ENCODE data around the gene TMEM187. TPM values are rescaled to one million over a fixed set of nuclear protein-coding genes. Genes with fewer than 3 reads are reported as not detected.

Gene TMEM187
- total and polyA plus RNA-seq, 3 experiments from 2014 or later = 3.3 to 17.2 (median 3.5) TPM

- peak overlapping the region in 7 of 8 donors; percentile 17 to 97 (median 72) for H3K27ac Mint-ChIP-seq
- no peak for DNase-seq
- H3K9me3 Mint-ChIP-seq = no peaks in the 10 kb centered on the region
- peaks cover 0 to 28% (median 0%) of the 10 kb centered on the region in 3 donors for H3K36me3 Mint-ChIP-seq
- Histone ChIP-seq H3K27me3 (ENCODE audit: insufficient read depth, low read length, poor library complexity, severe bottlenecking) (no peaks in the 10 kb centered on the region), H3K4me3 (ENCODE audit: low read length) (no peak overlapping the region), H3K4me1 (ENCODE audit: insufficient read depth, low read length) (peaks cover 8% of the 10 kb centered on the region), H3K27ac (ENCODE audit: low read depth, low read length) (no peak overlapping the region), H3K36me3 (ENCODE audit: insufficient read depth, low read length) (no peaks in the 10 kb centered on the region), H3K9me3 (ENCODE audit: low read length) (no peaks in the 10 kb centered on the region)
- H3K27me3 Mint-ChIP-seq = peaks cover 0 to 6% of the 10 kb centered on the region in 2 donors
- no peak overlapping the region for H3K4me3 Mint-ChIP-seq
- H3K4me1 Mint-ChIP-seq = peaks cover 10 to 17% (median 11%) of the 10 kb centered on the region in 3 donors
- CTCF ChIA-PET = interaction anchor here (1.4 kb wide), 1 partner anchor 20 kb away, joined by 4 read pairs; no protein-coding TSS in a partner anchor
- POLR2A ChIA-PET = interaction anchor here (1.1 kb wide), 1 partner anchor 49 kb away, joined by 3 read pairs; the partner anchor contains the start of gene TMEM187
These were observed 48.6 kb downstream of the TMEM187 start for GRCh38 chrX:154021131-154021611.

- Histone ChIP-seq H3K4me3 (ENCODE audit: low read length) (no peak overlapping the region), H3K27me3 (ENCODE audit: insufficient read depth, low read length, poor library complexity, severe bottlenecking) (no peaks in the 10 kb centered on the region), H3K27ac (ENCODE audit: low read depth, low read length) (no peak overlapping the region), H3K4me1 (ENCODE audit: insufficient read depth, low read length) (peaks cover 8% of the 10 kb centered on the region), H3K36me3 (ENCODE audit: insufficient read depth, low read length) (no peaks in the 10 kb centered on the region), H3K9me3 (ENCODE audit: low read length) (no peaks in the 10 kb centered on the region)
- H3K27ac Mint-ChIP-seq = peak overlapping the region in 4 of 8 donors; percentile 29 to 78 (median 69)
- peak overlapping the region in 2 of 7 donors; percentile 40 to 56 for H3K4me3 Mint-ChIP-seq
- no peaks in the 10 kb centered on the region for H3K9me3 Mint-ChIP-seq
- ChIA-PET POLR2A (interaction anchor here (0.6 kb wide), 1 partner anchor 24 kb away, joined by 7 read pairs; no protein-coding TSS in a partner anchor), CTCF (interaction anchor here (1.1 kb wide), 1 partner anchor 8 kb away, joined by 3 read pairs; no protein-coding TSS in a partner anchor)
- no peak for DNase-seq
- H3K4me1 Mint-ChIP-seq = peaks cover 10 to 17% (median 11%) of the 10 kb centered on the region in 3 donors
- H3K27me3 Mint-ChIP-seq = peaks cover 0 to 6% of the 10 kb centered on the region in 2 donors
- H3K36me3 Mint-ChIP-seq = peaks cover 0 to 24% (median 0%) of the 10 kb centered on the region in 3 donors
These were observed 49.6 kb downstream of the TMEM187 start for GRCh38 chrX:154022108-154022507.

- CTCF ChIA-PET = interaction anchor here (0.9 kb wide), 1 partner anchor 9 kb away, joined by 3 read pairs; no protein-coding TSS in a partner anchor
These were observed 50.9 kb downstream of the TMEM187 start for GRCh38 chrX:154023276-154024000.

GRCh38 chrX:154024271-154024670 is 51.7 kb downstream of the TMEM187 start:
- POLR2A ChIA-PET = no interaction called here

More at GRCh38 chrX:154023276-154024000, 50.9 kb downstream of the TMEM187 start:
- H3K36me3 ChIP-seq (ENCODE audit: insufficient read depth, low read length) = no peaks in the 10 kb centered on the region
- H3K9me3 ChIP-seq (ENCODE audit: low read length) = no peaks in the 10 kb centered on the region
- DNase-seq = no peak
- peaks cover 0 to 29% (median 4%) of the 10 kb centered on the region in 3 donors for H3K36me3 Mint-ChIP-seq
- peak overlapping the region in 6 of 8 donors; percentile 17 to 95 (median 58) for H3K27ac Mint-ChIP-seq
- POLR2A ChIA-PET = no interaction called here
- no peak overlapping the region for H3K4me3 ChIP-seq (ENCODE audit: low read length)
- no peaks in the 10 kb centered on the region for H3K27me3 ChIP-seq (ENCODE audit: insufficient read depth, low read length, poor library complexity, severe bottlenecking)
- H3K4me1 ChIP-seq (ENCODE audit: insufficient read depth, low read length) = peaks cover 8% of the 10 kb centered on the region
- H3K27ac ChIP-seq (ENCODE audit: low read depth, low read length) = no peak overlapping the region
- peak overlapping the region in 1 of 7 donors; percentile 74 for H3K4me3 Mint-ChIP-seq
- H3K27me3 Mint-ChIP-seq = peaks cover 0 to 9% of the 10 kb centered on the region in 2 donors
- no peaks in the 10 kb centered on the region for H3K9me3 Mint-ChIP-seq
- peaks cover 10 to 20% (median 16%) of the 10 kb centered on the region in 3 donors for H3K4me1 Mint-ChIP-seq

DNA sequence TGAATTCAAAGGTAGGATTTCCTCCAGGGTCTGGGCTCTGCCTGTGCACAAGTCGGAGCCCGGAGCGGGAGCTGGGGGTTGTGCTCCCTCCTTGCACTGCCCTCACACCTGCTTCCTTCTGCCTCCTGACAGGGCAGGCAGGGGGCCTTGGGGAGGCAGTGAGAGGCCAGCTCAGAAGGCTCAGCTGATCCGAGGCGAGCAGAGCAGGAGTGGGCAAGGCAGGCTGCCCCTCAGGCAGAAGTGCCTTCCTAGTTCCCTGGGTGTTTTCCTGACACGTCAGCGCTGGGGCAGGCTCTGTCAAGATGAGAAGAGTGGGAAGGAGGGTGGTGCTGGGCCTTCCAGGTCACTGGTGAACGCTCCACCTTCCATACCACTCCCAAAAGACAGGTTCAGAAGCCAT is 52.7 kb downstream of the TMEM187 start:
- ChIA-PET CTCF (no interaction called here), POLR2A (no interaction called here)
- no peak for DNase-seq
- Mint-ChIP-seq H3K27ac (peak overlapping the region in 1 of 8 donors; percentile 84), H3K27me3 (peaks cover 0 to 12% of the 10 kb centered on the region in 2 donors), H3K4me1 (peaks cover 8 to 20% (median 14%) of the 10 kb centered on the region in 3 donors), H3K36me3 (peaks cover 0 to 39% (median 4%) of the 10 kb centered on the region in 3 donors), H3K9me3 (no peaks in the 10 kb centered on the region), H3K4me3 (no peak overlapping the region)
- no peak overlapping the region for H3K4me3 ChIP-seq (ENCODE audit: low read length)
- H3K27ac ChIP-seq (ENCODE audit: low read depth, low read length) = no peak overlapping the region
- H3K4me1 ChIP-seq (ENCODE audit: insufficient read depth, low read length) = peaks cover 8% of the 10 kb centered on the region
- H3K9me3 ChIP-seq (ENCODE audit: low read length) = no peaks in the 10 kb centered on the region
- H3K27me3 ChIP-seq (ENCODE audit: insufficient read depth, low read length, poor library complexity, severe bottlenecking) = no peaks in the 10 kb centered on the region
- H3K36me3 ChIP-seq (ENCODE audit: insufficient read depth, low read length) = no peaks in the 10 kb centered on the region

More at GRCh38 chrX:154024271-154024670, 51.7 kb downstream of the TMEM187 start:
- Mint-ChIP-seq H3K9me3 (no peaks in the 10 kb centered on the region), H3K36me3 (peaks cover 0 to 33% (median 4%) of the 10 kb centered on the region in 3 donors), H3K27me3 (peaks cover 0 to 12% of the 10 kb centered on the region in 2 donors), H3K4me3 (peak overlapping the region in 1 of 7 donors; percentile 65), H3K27ac (peak overlapping the region in 1 of 8 donors; percentile 36), H3K4me1 (peaks cover 10 to 20% (median 15%) of the 10 kb centered on the region in 3 donors)
- no peaks in the 10 kb centered on the region for H3K36me3 ChIP-seq (ENCODE audit: insufficient read depth, low read length)
- H3K27ac ChIP-seq (ENCODE audit: low read depth, low read length) = no peak overlapping the region
- no peak overlapping the region for H3K4me3 ChIP-seq (ENCODE audit: low read length)
- no peaks in the 10 kb centered on the region for H3K27me3 ChIP-seq (ENCODE audit: insufficient read depth, low read length, poor library complexity, severe bottlenecking)
- no peaks in the 10 kb centered on the region for H3K9me3 ChIP-seq (ENCODE audit: low read length)
- DNase-seq = no peak
- CTCF ChIA-PET = interaction anchor here (0.9 kb wide), 1 partner anchor 10 kb away, joined by 3 read pairs; no protein-coding TSS in a partner anchor
- H3K4me1 ChIP-seq (ENCODE audit: insufficient read depth, low read length) = peaks cover 8% of the 10 kb centered on the region

DNA sequence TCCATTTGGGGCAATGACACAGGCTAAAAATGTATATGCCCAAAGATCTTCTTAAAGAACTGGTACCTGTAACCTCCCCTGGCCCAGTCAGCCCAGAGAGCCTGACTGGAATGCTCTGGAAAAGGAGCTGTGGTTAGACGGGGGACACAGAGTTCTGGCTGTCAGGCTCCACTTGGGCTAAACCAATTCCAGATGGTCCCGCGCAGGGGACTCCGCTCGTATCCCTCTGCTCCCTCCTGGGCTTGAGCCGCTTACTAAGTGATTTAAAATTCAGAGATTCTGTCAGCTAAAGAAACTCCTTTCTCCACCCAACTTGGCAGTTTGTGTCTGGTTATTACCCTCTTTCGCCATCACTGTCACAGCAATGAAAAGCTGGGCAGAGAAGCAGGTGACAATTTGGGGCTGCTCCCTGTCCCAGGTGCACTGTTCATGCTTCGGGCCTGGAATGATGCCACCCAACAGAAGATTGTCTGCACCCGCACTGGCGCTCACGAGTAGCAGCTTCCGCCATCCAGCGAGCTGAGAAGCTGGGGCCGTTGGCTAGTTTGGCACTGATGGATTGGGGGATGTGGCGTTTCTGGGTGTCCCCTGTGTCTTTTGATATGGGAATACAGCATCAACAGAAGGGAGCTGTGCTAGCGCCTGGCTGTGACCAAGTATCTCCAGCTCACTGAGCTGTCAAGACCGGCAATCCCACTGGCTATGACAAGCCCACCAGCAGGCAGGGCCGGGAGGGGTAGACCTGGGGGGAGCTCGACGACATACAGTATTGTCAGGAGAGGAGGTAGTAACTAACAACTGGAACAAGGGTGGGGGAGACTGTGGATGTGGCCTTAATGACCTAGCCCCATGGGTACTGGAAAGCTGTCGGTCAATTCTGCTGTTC is 53.8 kb downstream of the TMEM187 start:
- Mint-ChIP-seq H3K4me3 (no peak overlapping the region), H3K27ac (peak overlapping the region in 2 of 8 donors; percentile 22 to 54), H3K9me3 (no peaks in the 10 kb centered on the region), H3K36me3 (peaks cover 0 to 46% (median 4%) of the 10 kb centered on the region in 3 donors), H3K4me1 (peaks cover 3 to 13% (median 7%) of the 10 kb centered on the region in 3 donors), H3K27me3 (peaks cover 0 to 12% of the 10 kb centered on the region in 2 donors)
- no peaks in the 10 kb centered on the region for H3K36me3 ChIP-seq (ENCODE audit: insufficient read depth, low read length)
- no peaks in the 10 kb centered on the region for H3K27me3 ChIP-seq (ENCODE audit: insufficient read depth, low read length, poor library complexity, severe bottlenecking)
- H3K9me3 ChIP-seq (ENCODE audit: low read length) = no peaks in the 10 kb centered on the region
- H3K4me3 ChIP-seq (ENCODE audit: low read length) = no peak overlapping the region
- no peaks in the 10 kb centered on the region for H3K4me1 ChIP-seq (ENCODE audit: insufficient read depth, low read length)
- H3K27ac ChIP-seq (ENCODE audit: low read depth, low read length) = no peak overlapping the region
- ChIA-PET CTCF (interaction anchor here (0.8 to 1.6 kb wide), 3 partner anchors 10 to 14 kb away, joined by 3 to 5 read pairs (median 4); no protein-coding TSS in a partner anchor), POLR2A (no interaction called here)
- no peak for DNase-seq

- no peak overlapping the region for H3K4me3 Mint-ChIP-seq
- ChIA-PET CTCF (interaction anchor here (0.9 to 1.6 kb wide), 2 partner anchors 11 to 13 kb away, joined by 3 to 5 read pairs; no protein-coding TSS in a partner anchor), POLR2A (no interaction called here)
- no peak overlapping the region for H3K4me3 ChIP-seq (ENCODE audit: low read length)
- no peaks in the 10 kb centered on the region for H3K9me3 Mint-ChIP-seq
- H3K27ac ChIP-seq (ENCODE audit: low read depth, low read length) = no peak overlapping the region
- no peak overlapping the region for H3K27ac Mint-ChIP-seq
- H3K4me1 ChIP-seq (ENCODE audit: insufficient read depth, low read length) = no peaks in the 10 kb centered on the region
- H3K27me3 ChIP-seq (ENCODE audit: insufficient read depth, low read length, poor library complexity, severe bottlenecking) = no peaks in the 10 kb centered on the region
- no peaks in the 10 kb centered on the region for H3K9me3 ChIP-seq (ENCODE audit: low read length)
- peaks cover 4% of the 10 kb centered on the region for H3K36me3 ChIP-seq (ENCODE audit: insufficient read depth, low read length)
- DNase-seq = no peak
- H3K27me3 Mint-ChIP-seq = peaks cover 0 to 12% of the 10 kb centered on the region in 2 donors
- peaks cover 0 to 53% (median 4%) of the 10 kb centered on the region in 3 donors for H3K36me3 Mint-ChIP-seq
- H3K4me1 Mint-ChIP-seq = peaks cover 3 to 13% (median 7%) of the 10 kb centered on the region in 3 donors
These were observed 54.5 kb downstream of the TMEM187 start for GRCh38 chrX:154027022-154027402.
